GM12874 (cell line): Measurements from ENCODE around the gene CASZ1.

Experiments used
- CTCF ChIP-seq: IDR thresholded peaks from 2 replicates; pipeline ENCODE4 v1.5.1; 2011; ENCODE audit warnings: low read depth, mild to moderate bottlenecking, control low read depth, low read length, moderate library complexity; ENCODE audit not compliant: insufficient read depth

The CASZ1 gene

DNA sequence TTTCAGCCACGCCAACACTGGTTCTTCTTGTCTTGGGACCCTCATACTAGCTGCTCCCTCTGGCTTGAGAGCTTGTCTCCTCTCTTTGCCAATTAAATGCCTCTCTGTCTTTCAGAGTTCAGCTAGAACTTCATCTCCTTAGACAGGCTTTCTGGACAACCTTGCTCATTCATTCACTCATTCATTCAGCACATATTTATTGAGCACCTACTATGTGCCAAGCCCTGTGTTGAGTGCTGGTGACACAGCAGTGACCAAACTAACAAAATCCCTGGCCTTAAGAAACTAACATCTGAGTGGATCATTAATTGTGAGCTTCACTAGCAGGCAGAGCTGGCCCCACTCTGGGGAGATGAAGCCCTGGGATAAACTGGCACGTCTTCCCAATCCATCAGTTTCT, 24.9 kb upstream of the CASZ1 start:
- TF ChIP-seq CTCF: no peak

DNA sequence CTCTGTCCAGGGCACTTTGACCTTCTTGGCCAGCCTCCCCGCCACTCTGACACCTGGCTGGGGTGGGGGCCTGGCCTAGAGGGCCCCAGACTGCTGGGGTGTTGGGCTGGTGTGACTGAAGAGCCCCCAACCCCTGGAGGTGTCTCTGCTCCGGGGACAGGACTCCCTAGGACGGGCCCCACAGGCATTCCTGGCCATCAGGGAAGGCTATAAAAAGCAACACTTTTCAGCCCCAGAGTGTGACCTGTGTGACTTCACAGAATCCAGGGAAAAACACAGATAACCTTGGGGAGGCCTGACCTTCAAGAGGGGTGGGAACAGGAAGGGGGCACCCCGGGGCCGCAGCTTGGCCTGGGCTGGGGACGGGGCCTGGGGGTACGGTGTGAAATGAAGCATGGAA, 24.0 kb upstream of the CASZ1 start:
- no peak for TF ChIP-seq CTCF

- no peak for TF ChIP-seq CTCF
Observed at GRCh38 chr1:10819198-10819901, 22.9 kb upstream of the CASZ1 start.

GRCh38 chr1:10818262-10819197, 22.1 kb upstream of the CASZ1 start:
- no peak for TF ChIP-seq CTCF

GRCh38 chr1:10816743-10817369, 20.4 kb upstream of the CASZ1 start:
- no peak for TF ChIP-seq CTCF

DNA sequence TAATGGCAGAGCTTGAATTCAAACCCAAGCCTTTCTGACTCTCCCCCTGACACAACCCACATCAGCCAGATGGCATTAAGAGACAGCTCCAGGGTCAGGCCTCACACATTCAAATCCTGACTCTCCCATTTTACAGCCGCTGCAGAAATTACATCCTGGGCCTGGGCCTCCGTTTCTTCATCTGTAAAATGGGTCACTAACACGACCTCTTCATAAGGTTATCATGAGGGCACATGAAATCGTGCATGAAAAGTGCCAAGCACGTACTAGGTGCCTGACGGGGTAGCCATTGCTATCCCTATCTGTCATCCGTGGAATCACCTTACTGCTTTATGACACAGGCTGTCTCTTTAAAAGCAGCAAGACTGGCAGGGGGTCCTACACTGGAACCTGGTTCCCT, 19.8 kb upstream of the CASZ1 start:
- TF ChIP-seq CTCF: no peak

- TF ChIP-seq CTCF: no peak
Observed at GRCh38 chr1:10815858-10816195, 19.4 kb upstream of the CASZ1 start.
